PFSK-1 (cell line): Measurements from ENCODE around the gene COG7.

Source experiments
- POLR2AphosphoS5 ChIP-seq: IDR thresholded peaks from 2 replicates; pipeline ENCODE4 v1.6.1; 2012; ENCODE audit warnings: low read depth, mild to moderate bottlenecking, control low read depth, low read length, moderate library complexity
- REST ChIP-seq, 2 experiments: IDR thresholded peaks; 2 replicates each; pipeline versions ENCODE4 v1.6.1 to v1.8.0; 2011 to 2012; ENCODE audit warnings: low read depth in 2 of 2, low read length in 2 of 2, control low read depth in 1 of 2, inconsistent platforms in 1 of 2, mild to moderate bottlenecking in 1 of 2, moderate library complexity in 1 of 2; ENCODE audit not compliant: insufficient read depth in 1 of 2
- SIN3A ChIP-seq: IDR thresholded peaks from 2 replicates; pipeline ENCODE4 v1.6.1; 2012; ENCODE audit warnings: mild to moderate bottlenecking, low read length, moderate library complexity, borderline replicate concordance; ENCODE audit not compliant: insufficient read depth
- TAF1 ChIP-seq: IDR thresholded peaks from 2 replicates; pipeline ENCODE4 v1.6.1; 2012; ENCODE audit warnings: low read length, control low read depth, borderline replicate concordance; ENCODE audit not compliant: insufficient read depth

- TF ChIP-seq REST (IDR thresholded peaks at IDR 0.05; ENCODE audit: insufficient read depth in 1 of 2, low read depth in 2 of 2, low read length in 2 of 2) (no peak), POLR2AphosphoS5 (no peak), TAF1 (no peak), SIN3A (no peak)
Observed at GRCh38 chr16:23500862-23501225, 47.9 kb upstream of the COG7 start.
